Neural cell (in vitro differentiated cells): ENCODE results near the gene CXCL17. TPM values are rescaled to one million over a fixed set of nuclear protein-coding genes. Genes with fewer than 3 reads are reported as not detected.

ENCODE experiments used
- H2AFZ ChIP-seq: fragments of 200-600, 300-800 bp; sonication (generic), shearing (Covaris generic); 2 replicates; pipeline ENCODE4 v1.6.0; 2014; ENCODE audit warnings: low read depth, mild to moderate bottlenecking, antibody characterized with exemption, low read length, moderate library complexity
- H3F3A ChIP-seq: fragments of 200-600 bp; shearing (Covaris generic); 2 replicates; pipeline ENCODE4 v1.6.1; 2016; ENCODE audit warnings: mild to moderate bottlenecking, moderate library complexity, mixed read lengths, antibody characterized with exemption, low read length; ENCODE audit not compliant: insufficient read depth, poor library complexity, severe bottlenecking
- H3K27ac ChIP-seq: fragments of 200-600, 300-800 bp; sonication (generic), shearing (Covaris generic); 2 replicates; pipeline ENCODE4 v1.5.1; 2014; ENCODE audit warnings: mild to moderate bottlenecking, low read length, moderate library complexity
- H3K27me3 ChIP-seq: fragments of 300-800, 200-600 bp; sonication (generic), shearing (Covaris generic); 2 replicates; pipeline ENCODE4 v1.6.0; 2014; ENCODE audit warnings: mild to moderate bottlenecking, low read depth, low read length, moderate library complexity; ENCODE audit not compliant: insufficient read depth
- H3K36me3 ChIP-seq: fragments of 300-800, 200-600 bp; sonication (generic), shearing (Covaris generic); 2 replicates; pipeline ENCODE4 v1.5.1; 2014; ENCODE audit warnings: mild to moderate bottlenecking, antibody characterized with exemption, low read length, moderate library complexity; ENCODE audit not compliant: insufficient read depth
- H3K4me2 ChIP-seq: fragments of 300-800, 200-600 bp; sonication (generic), shearing (Covaris generic); 2 replicates; pipeline ENCODE4 v1.6.0; 2014; ENCODE audit warnings: mild to moderate bottlenecking, low read length
- H3K4me3 ChIP-seq: fragments of 300-800, 200-600 bp; sonication (generic), shearing (Covaris generic); 2 replicates; pipeline ENCODE4 v1.5.1; 2014; ENCODE audit warnings: mild to moderate bottlenecking, low read length, moderate library complexity
- H3K79me2 ChIP-seq: fragments of 200-600 bp; shearing (Covaris generic); replicated peaks from 2 replicates; pipeline ENCODE4 v1.6.0; 2014; ENCODE audit warnings: mild to moderate bottlenecking, low read length, moderate library complexity; ENCODE audit not compliant: insufficient read depth
- H3K9ac ChIP-seq: fragments of 300-800, 200-600 bp; sonication (generic), shearing (Covaris generic); 2 replicates; pipeline ENCODE4 v1.6.1; 2016; ENCODE audit warnings: mild to moderate bottlenecking, low read length, mixed read lengths
- H3K9me2 ChIP-seq: fragments of 200-600 bp; shearing (Covaris generic); 2 replicates; pipeline ENCODE4 v1.6.1; 2016; ENCODE audit warnings: mild to moderate bottlenecking, low read length, mixed read lengths; ENCODE audit not compliant: insufficient read depth
- H3K9me3 ChIP-seq: fragments of 200-600, 300-800 bp; sonication (generic), shearing (Covaris generic); 2 replicates; pipeline ENCODE4 v1.6.1; 2016; ENCODE audit warnings: mild to moderate bottlenecking, mixed run types, low read length, moderate library complexity, mixed read lengths
- H4K20me1 ChIP-seq: fragments of 200-600 bp; shearing (Covaris generic); 2 replicates; pipeline ENCODE4 v1.6.1; 2016; ENCODE audit warnings: mild to moderate bottlenecking, mixed run types; ENCODE audit not compliant: insufficient read depth
- CTCF ChIP-seq: fragments of 450-650 bp; IDR thresholded peaks from 2 replicates; pipeline ENCODE4 v1.5.1; 2014; ENCODE audit warnings: antibody characterized with exemption, mild to moderate bottlenecking, moderate library complexity; ENCODE audit not compliant: poor library complexity, severe bottlenecking
- EP300 ChIP-seq: fragments of 450-650 bp; conservative IDR thresholded peaks from 2 replicates; pipeline ENCODE4 v1.6.1; 2014; ENCODE audit warnings: antibody characterized with exemption, mild to moderate bottlenecking, moderate library complexity; ENCODE audit not compliant: poor library complexity, severe bottlenecking
- EZH2 ChIP-seq: fragments of 200-600, 300-800 bp; shearing (Covaris generic), sonication (generic); IDR thresholded peaks from 2 replicates; pipeline ENCODE4 v1.6.1; 2014; ENCODE audit warnings: antibody characterized with exemption, low read length, borderline replicate concordance, mild to moderate bottlenecking; ENCODE audit not compliant: insufficient read depth, poor library complexity, severe bottlenecking
- MXI1 ChIP-seq: fragments of 450-650 bp; conservative IDR thresholded peaks from 2 replicates; pipeline ENCODE4 v1.6.1; 2014; ENCODE audit warnings: antibody characterized with exemption, mild to moderate bottlenecking; ENCODE audit not compliant: poor library complexity, severe bottlenecking
- POLR2AphosphoS5 ChIP-seq: IDR thresholded peaks from 2 replicates; pipeline ENCODE4 v1.6.1; 2012
- RAD21 ChIP-seq: fragments of 450-650 bp; conservative IDR thresholded peaks from 2 replicates; pipeline ENCODE4 v1.6.1; 2014; ENCODE audit warnings: antibody characterized with exemption, mild to moderate bottlenecking, moderate library complexity
- REST ChIP-seq: IDR thresholded peaks from 2 replicates; pipeline ENCODE4 v1.6.1; 2012; ENCODE audit warnings: borderline replicate concordance
- SMC3 ChIP-seq: fragments of 450-650 bp; conservative IDR thresholded peaks from 2 replicates; pipeline ENCODE4 v1.6.1; 2014; ENCODE audit warnings: antibody characterized with exemption, mild to moderate bottlenecking, moderate library complexity; ENCODE audit not compliant: poor library complexity
- TAF1 ChIP-seq: IDR thresholded peaks from 2 replicates; pipeline ENCODE4 v1.6.1; 2012; ENCODE audit warnings: low read depth
- polyA plus RNA-seq: library from polyadenylated mRNA; depleted of rRNA; stranded (reverse); fragments of >200 nt; gene quantifications from 2 replicates; pipeline ENCODE4 v1.2.3, GENCODE V29; 2014

Gene CXCL17
- polyA plus RNA-seq, 1 donor from 2014 or later: not detected

GRCh38 chr19:42431486-42431885, 11.3 kb downstream of the CXCL17 start:
- TF ChIP-seq EP300 (no peak), SMC3 (no peak), CTCF (no peak), TAF1 (no peak), MXI1 (no peak)
- Histone ChIP-seq H2AFZ (no peak overlapping the region), H3K4me3 (no peak overlapping the region), H3F3A (no peaks in the 10 kb centered on the region), H3K9me3 (no peaks in the 10 kb centered on the region), H3K27me3 (no peaks in the 10 kb centered on the region), H3K27ac (no peak overlapping the region), H3K79me2 (no peaks in the 10 kb centered on the region), H4K20me1 (no peaks in the 10 kb centered on the region), H3K9ac (no peak overlapping the region), H3K9me2 (no peaks in the 10 kb centered on the region), H3K36me3 (no peaks in the 10 kb centered on the region), H3K4me2 (no peak overlapping the region)

GRCh38 chr19:42428676-42429075, 14.1 kb downstream of the CXCL17 start:
- Histone ChIP-seq H4K20me1 (no peaks in the 10 kb centered on the region), H3K36me3 (no peaks in the 10 kb centered on the region), H3K4me2 (no peak overlapping the region), H2AFZ (no peak overlapping the region), H3K27me3 (no peaks in the 10 kb centered on the region), H3K9me3 (no peaks in the 10 kb centered on the region), H3F3A (no peaks in the 10 kb centered on the region), H3K9me2 (no peaks in the 10 kb centered on the region), H3K27ac (no peak overlapping the region), H3K4me3 (no peak overlapping the region), H3K79me2 (no peaks in the 10 kb centered on the region), H3K9ac (no peak overlapping the region)
- no peak for TF ChIP-seq SMC3
- no peak for TF ChIP-seq RAD21
- TF ChIP-seq EZH2: no peak
- TF ChIP-seq REST: no peak
- no peak for TF ChIP-seq TAF1
- TF ChIP-seq POLR2AphosphoS5: no peak
- no peak for TF ChIP-seq EP300
- TF ChIP-seq CTCF: no peak
- no peak for TF ChIP-seq MXI1
